Measurements from ENCODE around the gene CAD. TPM values are rescaled to one million over a fixed set of nuclear protein-coding genes. Genes with fewer than 3 reads are reported as not detected.

CAD gene
- total RNA-seq (2014; rRNA removed; shearing (Covaris generic)) (118 and 132 TPM in 2 replicates), total RNA-seq (2022) (166 and 173 TPM in 2 replicates), Bru-seq, nascent RNA (percentile 86 among the genes with signal in this experiment), BruChase-seq, experiment 1, labeled RNA remaining after a 6-hour chase (percentile 94 among the genes with signal in this experiment), BruChase-seq, experiment 2, labeled RNA remaining after a 2-hour chase (percentile 91 among the genes with signal in this experiment)
- long read RNA-seq, full-length matches to known transcripts = 25 of 180 reads
- long read RNA-seq, partial matches to known transcripts = 105 of 180 reads
- long read RNA-seq, other reads (novel, unspliced or antisense) = 50 of 180 reads

DNA sequence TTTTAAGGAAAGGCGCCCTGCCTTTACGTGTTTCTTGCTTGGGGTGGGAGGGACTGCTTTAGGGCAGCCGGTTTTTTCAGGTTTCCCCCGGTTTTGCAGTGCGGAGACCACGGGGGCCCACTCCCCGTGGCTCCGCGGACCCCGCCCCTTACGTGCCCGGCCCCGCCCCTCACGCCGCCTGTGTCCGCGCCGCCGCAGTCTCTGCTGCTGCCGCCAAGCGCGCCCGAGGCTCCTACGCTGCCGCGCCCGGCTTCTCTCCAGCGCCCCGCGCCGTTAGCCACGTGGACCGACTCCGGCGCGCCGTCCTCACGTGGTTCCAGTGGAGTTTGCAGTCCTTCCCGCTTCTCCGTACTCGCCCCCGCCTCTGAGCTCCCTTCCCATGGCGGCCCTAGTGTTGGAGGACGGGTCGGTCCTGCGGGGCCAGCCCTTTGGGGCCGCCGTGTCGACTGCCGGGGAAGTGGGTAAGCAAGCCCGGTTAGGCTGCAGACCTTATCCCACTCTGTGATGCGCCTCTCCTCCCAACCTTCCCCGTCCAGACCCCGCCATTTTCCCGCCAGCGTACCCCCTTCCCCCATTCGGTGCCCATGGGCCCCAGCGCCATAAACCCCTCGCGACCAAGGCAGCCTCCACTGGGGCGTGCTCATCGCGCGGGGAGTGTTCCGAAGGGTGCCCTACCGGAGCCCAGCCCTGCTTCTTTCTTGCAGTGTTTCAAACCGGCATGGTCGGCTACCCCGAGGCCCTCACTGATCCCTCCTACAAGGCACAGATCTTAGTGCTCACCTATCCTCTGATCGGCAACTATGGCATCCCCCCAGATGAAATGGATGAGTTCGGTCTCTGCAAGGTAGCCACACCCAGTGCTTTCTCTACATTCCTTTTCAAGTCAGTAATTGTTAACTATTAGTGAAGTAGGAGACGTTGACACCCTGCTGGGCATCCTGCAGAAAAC lies at the start of gene CAD:
TSS of gene CAD (plus strand) at position 197 of the 949 bp plus-strand sequence. CDS start at position 380, 183 bp downstream.
- peaks cover 63% of the 10 kb centered on the region for H3K79me2 ChIP-seq (ENCODE audit: insufficient read depth, low read depth, low read length)

GRCh38 chr2:27170581-27171337 lies 46.4 kb upstream of the CAD start:
- TF ChIP-seq CTCF (conservative IDR thresholded peaks at IDR 0.05; ENCODE audit: low read length) = no peak
- TF ChIP-seq EZH2phosphoT487 (IDR thresholded peaks at IDR 0.05; ENCODE audit: borderline replicate concordance, low read depth, low read length) = no peak
- BruUV-seq (replicated peaks) = no TSS peak

More for the DNA sequence above, at the start of gene CAD:
- Histone ChIP-seq H2AFZ (ENCODE audit: low read length) (peak within 1 kb of the TSS; percentile 3; the same call in 1 of the 2 replicates), H3K4me1 (ENCODE audit: insufficient read depth, low read length, poor library complexity, severe bottlenecking) (peaks cover 41% of the 10 kb centered on the region), H3K4me2 (ENCODE audit: low read length) (peak within 1 kb of the TSS; percentile 99), H3K9me3 (ENCODE audit: low read length) (no peaks in the 10 kb centered on the region), H3K36me3 (ENCODE audit: insufficient read depth, low read length) (peaks cover 76% of the 10 kb centered on the region), H3K9me2 (ENCODE audit: insufficient read depth, low read length) (no peaks in the 10 kb centered on the region), H3K4me3 (ENCODE audit: low read depth, low read length, poor library complexity, severe bottlenecking) (peak within 1 kb of the TSS; percentile 86), H3K27ac (ENCODE audit: low read depth, low read length, poor library complexity, severe bottlenecking) (peak within 1 kb of the TSS; percentile 77), H4K20me1 (ENCODE audit: insufficient read depth, low read length) (no peaks in the 10 kb centered on the region)
- POLR2A ChIA-PET = interaction anchor here (0.6 to 0.9 kb wide), 3 partner anchors 44 to 83 kb away, joined by 3 read pairs; partner anchors contain the start of gene PREB
- DNase-seq (ENCODE audit: low spot score) = peak; percentile 93
- CTCF ChIA-PET (ENCODE audit: unreplicated experiment) = interaction anchor here (0.6 kb wide), 2 partner anchors 14 to 48 kb away, joined by 3 read pairs; no protein-coding TSS in a partner anchor
- intact Hi-C loops (cut with micrococcal nuclease; ENCODE audit: unreplicated experiment) = loop anchor here (1.0 kb wide), 1 partner anchor 86 kb away; no protein-coding TSS in a partner anchor
- BruUV-seq (replicated peaks) = TSS peak; percentile 32
- TF ChIP-seq EZH2phosphoT487 (IDR thresholded peaks at IDR 0.05; ENCODE audit: borderline replicate concordance, low read depth, low read length) (no peak), CTCF (conservative IDR thresholded peaks at IDR 0.05; ENCODE audit: low read length) (peak; percentile 36; the same call in 1 of the 2 replicates)

More at GRCh38 chr2:27170581-27171337, 46.4 kb upstream of the CAD start:
- H3K4me2 ChIP-seq (ENCODE audit: low read length) = peak overlapping the region; percentile 80
- peak; percentile 23 for DNase-seq (ENCODE audit: low spot score)
- H4K20me1 ChIP-seq (ENCODE audit: insufficient read depth, low read length) = no peaks in the 10 kb centered on the region
- no peaks in the 10 kb centered on the region for H3K79me2 ChIP-seq (ENCODE audit: insufficient read depth, low read depth, low read length)
- peak overlapping the region; percentile 94 for H2AFZ ChIP-seq (ENCODE audit: low read length)
- H3K4me3 ChIP-seq (ENCODE audit: low read depth, low read length, poor library complexity, severe bottlenecking) = peak overlapping the region; percentile 62
- peaks cover 4% of the 10 kb centered on the region; the same call in 1 of the 2 replicates for H3K36me3 ChIP-seq (ENCODE audit: insufficient read depth, low read length)
- H3K27ac ChIP-seq (ENCODE audit: low read depth, low read length, poor library complexity, severe bottlenecking) = peak overlapping the region; percentile 63
- H3K9me3 ChIP-seq (ENCODE audit: low read length) = peaks cover 5% of the 10 kb centered on the region; the same call in 1 of the 2 replicates
- ChIA-PET POLR2A (interaction anchor here (0.6 to 1.2 kb wide), 5 partner anchors 16 to 91 kb away, joined by 3 to 6 read pairs (median 4); partner anchors contain the start of gene PREB), CTCF (ENCODE audit: unreplicated experiment) (interaction anchor here (0.7 to 1.2 kb wide), 3 partner anchors 21 to 68 kb away, joined by 3 to 5 read pairs (median 3); no protein-coding TSS in a partner anchor)
- H3K4me1 ChIP-seq (ENCODE audit: insufficient read depth, low read length, poor library complexity, severe bottlenecking) = peaks cover 77% of the 10 kb centered on the region
- intact Hi-C loops (cut with micrococcal nuclease; ENCODE audit: unreplicated experiment) = loop anchor here (1.0 to 5.0 kb wide), 2 partner anchors 21 to 122 kb away; no protein-coding TSS in a partner anchor
- no peaks in the 10 kb centered on the region for H3K9me2 ChIP-seq (ENCODE audit: insufficient read depth, low read length)

All from OCI-LY7 (cell line).